H1 (cell line): ENCODE measurements around the gene TXNL4A.

Source experiments
- ATF3 ChIP-seq: IDR thresholded peaks from 2 replicates; pipeline ENCODE4 v1.6.1; 2011; ENCODE audit warnings: low read depth, mild to moderate bottlenecking, low read length; ENCODE audit not compliant: insufficient read depth
- CTCF ChIP-seq, 3 experiments: IDR thresholded peaks; 1 replicate in 2 of 3; 2 replicates in 1 of 3; pipeline versions ENCODE4 v1.5.1 to v1.6.1; 2011; ENCODE audit warnings: low read length in 3 of 3, mild to moderate bottlenecking in 3 of 3, inconsistent platforms in 2 of 3, low read depth in 1 of 3, moderate library complexity in 1 of 3; ENCODE audit not compliant: insufficient read depth in 1 of 3; ENCODE audit errors: control extremely low read depth in 1 of 3
- EP300 ChIP-seq, 2 experiments: IDR thresholded peaks; 1 replicate in 1 of 2; 2 replicates in 1 of 2; pipeline ENCODE4 v1.6.1; 2011 to 2012; ENCODE audit warnings: low read depth in 2 of 2, low read length in 2 of 2, mild to moderate bottlenecking in 2 of 2, borderline replicate concordance in 1 of 2, inconsistent platforms in 1 of 2, moderate library complexity in 1 of 2
- MAX ChIP-seq: IDR thresholded peaks from 2 replicates; pipeline ENCODE4 v1.6.1; 2012; ENCODE audit warnings: inconsistent platforms
- NRF1 ChIP-seq: IDR thresholded peaks from 2 replicates; pipeline ENCODE4 v1.6.1; 2011; ENCODE audit warnings: mild to moderate bottlenecking, low read depth, low read length, improper control_type of control experiment
- POLR2AphosphoS5 ChIP-seq: IDR thresholded peaks from 2 replicates; pipeline ENCODE4 v1.6.1; 2011; ENCODE audit warnings: low read depth, low read length
- RNF2 ChIP-seq: fragments of 200-900, 300-1000 bp; sonication (generic); IDR thresholded peaks from 2 replicates; pipeline ENCODE4 v1.7.1; 2016; ENCODE audit warnings: borderline replicate concordance, low read depth, mild to moderate bottlenecking, antibody characterized with exemption, low read length; ENCODE audit not compliant: poor library complexity, severe bottlenecking; ENCODE audit errors: missing control alignments
- SIX5 ChIP-seq: IDR thresholded peaks from 2 replicates; pipeline ENCODE4 v1.6.1; 2011; ENCODE audit warnings: mild to moderate bottlenecking, low read depth, low read length
- TEAD4 ChIP-seq: IDR thresholded peaks from 2 replicates; pipeline ENCODE4 v1.6.1; 2012; ENCODE audit warnings: low read depth, low read length, inconsistent platforms, mixed read lengths

GRCh38 chr18:80034852-80035406 lies 46.6 kb upstream of the TXNL4A start:
- TF ChIP-seq CTCF (IDR thresholded peaks at IDR 0.05; ENCODE audit: control extremely low read depth in 1 of 3, insufficient read depth in 1 of 3, low read depth in 1 of 3, low read length in 3 of 3): no peak
- TF ChIP-seq TEAD4: no peak
- TF ChIP-seq NRF1: no peak
- TF ChIP-seq POLR2AphosphoS5: no peak
- no peak for TF ChIP-seq SIX5
- TF ChIP-seq RNF2: no peak
- TF ChIP-seq ATF3: no peak
- no peak for TF ChIP-seq EP300 (IDR thresholded peaks at IDR 0.05; ENCODE audit: borderline replicate concordance in 1 of 2, low read depth in 2 of 2, low read length in 2 of 2)
- TF ChIP-seq MAX: no peak
